Measurements from ENCODE around the gene PLCL1. TPM values are rescaled to one million over a fixed set of nuclear protein-coding genes. Genes with fewer than 3 reads are reported as not detected.

Gene PLCL1
- total and polyA plus RNA-seq, 10 of the 15 experiments (the other 5 are each of a cell fraction or from before 2014, with no cell fraction given): 0.03 to 1.5 (median 0.22) TPM

DNA sequence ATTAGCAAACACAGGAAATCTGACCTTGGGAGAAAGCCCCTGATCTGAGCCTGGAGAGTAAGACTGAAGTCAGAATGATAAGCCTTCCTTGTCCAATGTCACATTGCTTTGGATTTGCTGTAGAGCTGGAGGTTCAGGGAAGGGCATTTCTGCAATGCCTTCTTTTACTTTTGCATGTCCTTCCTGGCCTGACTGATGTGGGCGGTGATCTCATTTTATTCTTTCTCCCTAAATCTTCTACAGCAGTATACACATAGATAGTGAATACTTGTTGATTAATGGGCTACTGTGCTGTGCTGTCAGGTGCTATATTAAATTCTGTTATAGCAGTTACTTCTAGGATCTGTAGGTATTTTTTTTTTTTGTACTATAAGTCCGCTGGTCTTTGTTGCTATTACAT is 62.6 kb downstream of the PLCL1 start:
- TF ChIP-seq TCF12 (IDR thresholded peaks at IDR 0.05; ENCODE audit: low read depth, low read length) (no peak), MYC (IDR thresholded peaks at IDR 0.05; ENCODE audit: insufficient read depth, insufficient read length, insufficient replicate concordance, low read length, severe bottlenecking) (no peak)
- ChIA-PET CTCF (no interaction called here), RAD21 (ENCODE audit: unreplicated experiment) (interaction anchor here (0.6 kb wide), 1 partner anchor 19 kb away, joined by 3 read pairs; no protein-coding TSS in a partner anchor), POLR2A (interaction anchor here (1.2 kb wide), 1 partner anchor 12 kb away, joined by 3 read pairs; no protein-coding TSS in a partner anchor), SMC1A (ENCODE audit: uncharacterized antibody, unreplicated experiment) (interaction anchor here (1.1 to 3.7 kb wide), 7 partner anchors 10 to 261 kb away, joined by 3 to 18 read pairs (median 5); no protein-coding TSS in a partner anchor)
- H3K9ac ChIP-seq (ENCODE audit: control insufficient read depth, insufficient read depth, low read length): no peak overlapping the region
- H3K27me3 ChIP-seq (replicated peaks in 1 of 2; ENCODE audit: control insufficient read depth in 2 of 2, insufficient read depth in 2 of 2, low read length in 1 of 2): peaks cover 0 to 4% of the 10 kb centered on the region in 2 experiments; a peak in 1 of 4 replicates
- intact Hi-C loops (cut with micrococcal nuclease; ENCODE audit: unreplicated experiment): no loop called here
- no peaks in the 10 kb centered on the region for H3K9me3 ChIP-seq (replicated peaks; ENCODE audit: control insufficient read depth, insufficient read depth, low read length)
- no peak overlapping the region for H3K4me2 ChIP-seq (ENCODE audit: control insufficient read depth, insufficient read depth)
- no peaks in the 10 kb centered on the region for H4K20me1 ChIP-seq (ENCODE audit: control insufficient read depth, insufficient read depth)
- H3K27ac ChIP-seq (ENCODE audit: control insufficient read depth, insufficient read depth): no peak overlapping the region
- WGBS (ENCODE audit: insufficient coverage, insufficient replicate concordance, low lambda C conversion rate, missing lambda C conversion rate): 81% methylated on average over 2 of the region's 2 CpGs
- H2AFZ ChIP-seq (ENCODE audit: control insufficient read depth, low read depth, low read length): no peak overlapping the region
- H3K79me2 ChIP-seq (ENCODE audit: control insufficient read depth, insufficient read depth, low read length): no peaks in the 10 kb centered on the region
- in situ Hi-C loops (cut with MboI): no loop called here
- no peak overlapping the region for H3K4me3 ChIP-seq
- no peaks in the 10 kb centered on the region for H3K36me3 ChIP-seq (ENCODE audit: control insufficient read depth in 2 of 2, insufficient read depth in 2 of 2, low read length in 1 of 2)
- ATAC-seq (no peak), FAIRE-seq (no peak), DNase-seq (ENCODE audit: low read depth, low spot score) (no peak)
- BruUV-seq (replicated peaks): no TSS peak
- H3K4me1 ChIP-seq (ENCODE audit: control insufficient read depth, insufficient read depth, low read length): no peaks in the 10 kb centered on the region

- no peaks in the 10 kb centered on the region for H3K36me3 ChIP-seq (ENCODE audit: control insufficient read depth in 2 of 2, insufficient read depth in 2 of 2, low read length in 1 of 2)
- no peak overlapping the region for H2AFZ ChIP-seq (ENCODE audit: control insufficient read depth, low read depth, low read length)
- ChIA-PET RAD21 (ENCODE audit: unreplicated experiment) (interaction anchor here (0.8 kb wide), 1 partner anchor 9 kb away, joined by 3 read pairs; no protein-coding TSS in a partner anchor), POLR2A (interaction anchor here (1.1 kb wide), 1 partner anchor 10 kb away, joined by 3 read pairs; no protein-coding TSS in a partner anchor), SMC1A (ENCODE audit: uncharacterized antibody, unreplicated experiment) (interaction anchor here (0.7 to 3.7 kb wide), 8 partner anchors 10 to 260 kb away, joined by 3 to 18 read pairs (median 3); no protein-coding TSS in a partner anchor), CTCF (interaction anchor here (0.8 kb wide), 1 partner anchor 263 kb away, joined by 3 read pairs; no protein-coding TSS in a partner anchor)
- no peaks in the 10 kb centered on the region for H3K9me3 ChIP-seq (replicated peaks; ENCODE audit: control insufficient read depth, insufficient read depth, low read length)
- no peaks in the 10 kb centered on the region for H3K79me2 ChIP-seq (ENCODE audit: control insufficient read depth, insufficient read depth, low read length)
- H3K4me2 ChIP-seq (ENCODE audit: control insufficient read depth, insufficient read depth): no peak overlapping the region
- no peak for ATAC-seq
- in situ Hi-C loops (cut with MboI) (no loop called here), intact Hi-C loops (cut with micrococcal nuclease; ENCODE audit: unreplicated experiment) (no loop called here)
- H4K20me1 ChIP-seq (ENCODE audit: control insufficient read depth, insufficient read depth): no peaks in the 10 kb centered on the region
- no peak for FAIRE-seq
- H3K27me3 ChIP-seq (replicated peaks in 1 of 2; ENCODE audit: control insufficient read depth in 2 of 2, insufficient read depth in 2 of 2, low read length in 1 of 2): peaks cover 0 to 4% of the 10 kb centered on the region in 2 experiments; a peak in 1 of 4 replicates
- TF ChIP-seq MTA3 (IDR thresholded peaks at IDR 0.05; ENCODE audit: borderline replicate concordance, low read length): no peak
- no peak for TF ChIP-seq SREBF2 (IDR thresholded peaks at IDR 0.05; ENCODE audit: low read length)
- no peak for TF ChIP-seq MYC (IDR thresholded peaks at IDR 0.05; ENCODE audit: insufficient read depth, insufficient read length, insufficient replicate concordance, low read length, severe bottlenecking)
- no peak for TF ChIP-seq SP1 (IDR thresholded peaks at IDR 0.05; ENCODE audit: low read depth, low read length)
- no peak for TF ChIP-seq NKRF (conservative IDR thresholded peaks at IDR 0.05)
- TF ChIP-seq CREB1 (IDR thresholded peaks at IDR 0.05; ENCODE audit: low read depth): no peak
- no peak for TF ChIP-seq TCF7 (IDR thresholded peaks at IDR 0.05; ENCODE audit: borderline replicate concordance)
- H3K9ac ChIP-seq (ENCODE audit: control insufficient read depth, insufficient read depth, low read length): no peak overlapping the region
- DNase-seq (ENCODE audit: low read depth, low spot score): no peak
- H3K4me3 ChIP-seq: no peak overlapping the region
- 83% methylated on average over 3 of the region's 3 CpGs for WGBS (ENCODE audit: insufficient coverage, insufficient replicate concordance, low lambda C conversion rate, missing lambda C conversion rate)
- no peaks in the 10 kb centered on the region for H3K4me1 ChIP-seq (ENCODE audit: control insufficient read depth, insufficient read depth, low read length)
- no TSS peak for BruUV-seq (replicated peaks)
- H3K27ac ChIP-seq (ENCODE audit: control insufficient read depth, insufficient read depth): no peak overlapping the region
These were observed 63.2 kb downstream of the PLCL1 start for GRCh38 chr2:197867624-197868023.
